ENCODE data around the gene AOPEP. TPM values are rescaled to one million over a fixed set of nuclear protein-coding genes. Genes with fewer than 3 reads are reported as not detected.

Gene AOPEP
- total RNA-seq, 1 donor from 2014 or later = 75.3 TPM

DNA sequence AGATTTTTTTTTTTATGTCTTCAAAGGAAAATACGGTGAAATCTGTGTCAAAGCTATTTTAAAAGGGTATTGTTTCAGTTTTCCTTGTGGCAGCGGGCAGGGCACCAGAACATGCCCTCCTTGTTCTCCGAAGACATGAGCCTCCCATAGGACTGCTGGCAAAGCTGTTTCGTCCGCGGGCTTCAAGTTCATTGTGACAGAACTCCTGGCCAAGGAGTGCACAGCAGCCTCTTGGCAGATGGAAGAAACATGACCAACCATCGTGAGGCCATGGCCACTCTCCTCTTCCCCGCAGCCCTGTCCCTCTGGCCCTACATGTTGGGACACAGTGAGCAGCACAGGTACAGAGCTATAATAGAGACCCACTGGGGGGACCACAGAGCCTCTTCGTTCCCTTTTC is 99.5 kb downstream of the AOPEP start:
- TF ChIP-seq EZH2 (IDR thresholded peaks at IDR 0.05; ENCODE audit: insufficient read depth, low read length) (no peak), CTCF (IDR thresholded peaks at IDR 0.05; ENCODE audit: insufficient read depth, low read depth, low read length) (no peak)
- H3K4me1 Mint-ChIP-seq (ENCODE audit: low read depth, unreplicated experiment) = peaks cover 43% of the 10 kb centered on the region
- Histone ChIP-seq H3K79me2 (ENCODE audit: insufficient read depth, low read length) (no peaks in the 10 kb centered on the region), H3K9me3 (ENCODE audit: insufficient read depth, low read depth, low read length) (no peaks in the 10 kb centered on the region), H3K4me1 (ENCODE audit: insufficient read depth, low read length) (peaks cover 13% of the 10 kb centered on the region), H3K4me3 (ENCODE audit: insufficient read depth, low read depth, low read length) (no peak overlapping the region), H4K20me1 (ENCODE audit: insufficient read depth, low read length) (no peaks in the 10 kb centered on the region), H2AFZ (ENCODE audit: low read depth, low read length) (no peak overlapping the region), H3K36me3 (ENCODE audit: insufficient read depth, low read length) (no peaks in the 10 kb centered on the region), H3K4me2 (ENCODE audit: low read length) (no peak overlapping the region), H3K27me3 (ENCODE audit: insufficient read depth, low read length) (no peaks in the 10 kb centered on the region), H3K9ac (ENCODE audit: low read length) (no peak overlapping the region), H3K27ac (ENCODE audit: low read depth, low read length) (no peak overlapping the region)
- DNase-seq (ENCODE audit: low read depth) = no peak
- FAIRE-seq = no peak
- no peaks in the 10 kb centered on the region for H3K27me3 Mint-ChIP-seq (ENCODE audit: low read depth, unreplicated experiment)
- H3K27ac Mint-ChIP-seq (ENCODE audit: unreplicated experiment) = no peak overlapping the region
- peaks cover 4% of the 10 kb centered on the region for H3K9me3 Mint-ChIP-seq (ENCODE audit: unreplicated experiment)
- H3K4me3 Mint-ChIP-seq (ENCODE audit: unreplicated experiment) = no peak overlapping the region
- H3K36me3 Mint-ChIP-seq (ENCODE audit: low read depth, unreplicated experiment) = peaks cover 31% of the 10 kb centered on the region

- no peak for FAIRE-seq
- H3K27ac Mint-ChIP-seq (ENCODE audit: unreplicated experiment) = no peak overlapping the region
Measured at GRCh38 chr9:94826644-94827410, 100.3 kb downstream of the AOPEP start.

More at GRCh38 chr9:94826644-94827410, 100.3 kb downstream of the AOPEP start:
- Histone ChIP-seq H3K9ac (ENCODE audit: low read length) (no peak overlapping the region), H2AFZ (ENCODE audit: low read depth, low read length) (no peak overlapping the region), H3K79me2 (ENCODE audit: insufficient read depth, low read length) (no peaks in the 10 kb centered on the region), H3K27ac (ENCODE audit: low read depth, low read length) (no peak overlapping the region), H4K20me1 (ENCODE audit: insufficient read depth, low read length) (no peaks in the 10 kb centered on the region), H3K4me3 (ENCODE audit: insufficient read depth, low read depth, low read length) (no peak overlapping the region), H3K27me3 (ENCODE audit: insufficient read depth, low read length) (no peaks in the 10 kb centered on the region), H3K36me3 (ENCODE audit: insufficient read depth, low read length) (no peaks in the 10 kb centered on the region), H3K4me2 (ENCODE audit: low read length) (no peak overlapping the region), H3K4me1 (ENCODE audit: insufficient read depth, low read length) (peaks cover 12% of the 10 kb centered on the region), H3K9me3 (ENCODE audit: insufficient read depth, low read depth, low read length) (no peaks in the 10 kb centered on the region)
- Mint-ChIP-seq H3K9me3 (ENCODE audit: unreplicated experiment) (peaks cover 5% of the 10 kb centered on the region), H3K36me3 (ENCODE audit: low read depth, unreplicated experiment) (peaks cover 31% of the 10 kb centered on the region), H3K27me3 (ENCODE audit: low read depth, unreplicated experiment) (no peaks in the 10 kb centered on the region), H3K4me1 (ENCODE audit: low read depth, unreplicated experiment) (peaks cover 36% of the 10 kb centered on the region), H3K4me3 (ENCODE audit: unreplicated experiment) (no peak overlapping the region)
- TF ChIP-seq EZH2 (IDR thresholded peaks at IDR 0.05; ENCODE audit: insufficient read depth, low read length) = no peak
- no peak for TF ChIP-seq CTCF (IDR thresholded peaks at IDR 0.05; ENCODE audit: insufficient read depth, low read depth, low read length)
- DNase-seq (ENCODE audit: low read depth) = peak; percentile 55

Measured in astrocyte (in vitro differentiated cells and primary cell).